Lower lobe of right lung (tissue), 2 donors: Measurements from ENCODE around the gene TBX4. TPM values are rescaled to one million over a fixed set of nuclear protein-coding genes. Genes with fewer than 3 reads are reported as not detected.

Experiments
- ATAC-seq, 2 donors: fragments of 200-7000 bp; cut with Tn5 transposase; one replicate each; pipeline ENCODE4 v1.9.1; 2020 to 2022; ENCODE audit warnings: mild to moderate bottlenecking in 2 of 2, moderate library complexity in 2 of 2
- DNase-seq: peaks from one replicate; pipeline ENCODE4 v3.0.0-alpha.2; 2020
- H3K27ac ChIP-seq: fragments of 200-600 bp; one replicate; pipeline ENCODE4 v1.8.0; 2022
- H3K27me3 ChIP-seq: fragments of 200-600 bp; one replicate; pipeline ENCODE4 v1.8.0; 2022; ENCODE audit warnings: low read depth
- H3K36me3 ChIP-seq: fragments of 200-600 bp; one replicate; pipeline ENCODE4 v1.8.0; 2022; ENCODE audit warnings: mild to moderate bottlenecking
- H3K4me1 ChIP-seq: fragments of 200-600 bp; one replicate; pipeline ENCODE4 v1.8.0; 2022
- H3K4me3 ChIP-seq: fragments of 200-600 bp; one replicate; pipeline ENCODE4 v1.8.0; 2022; ENCODE audit warnings: mild to moderate bottlenecking
- H3K9me3 ChIP-seq: fragments of 200-600 bp; one replicate; pipeline ENCODE4 v1.8.0; 2022
- CTCF ChIP-seq: fragments of 200-600 bp; IDR thresholded peaks from one replicate; pipeline ENCODE4 v1.8.0; 2022; ENCODE audit warnings: antibody characterized with exemption, mild to moderate bottlenecking
- intact Hi-C: fragments of 100-400 bp; cut with DNase I; formaldehyde crosslinking; loops from one replicate; pipeline ENCODE4 v1.11.0; 2022
- total RNA-seq: library from RNA; stranded (reverse); fragmentation: NEBNext Ultra II Directional; extraction: Animal tissue kit (Norgen Biotek cat#: 25700); gene quantifications from one replicate; pipeline ENCODE4 v1.2.1, GENCODE V29; 2021
- donor health status: DM: no; HTN: yes; CAD: no; lungs with severe emphysema.

The TBX4 gene
- total RNA-seq, 1 donor from 2014 or later, result 22.3 TPM

- no peaks in the 10 kb centered on the region for H3K27me3 ChIP-seq
- no peaks in the 10 kb centered on the region for H3K4me1 ChIP-seq
- H3K27ac ChIP-seq, result no peak overlapping the region
- TF ChIP-seq CTCF, result no peak
- no peaks in the 10 kb centered on the region for H3K9me3 ChIP-seq
- intact Hi-C loops, result no loop called here
- H3K36me3 ChIP-seq, result no peaks in the 10 kb centered on the region
- ATAC-seq, result no peak
- no peak overlapping the region for H3K4me3 ChIP-seq
- no peak for DNase-seq
Observed at GRCh38 chr17:61494325-61495160, 42.3 kb downstream of the TBX4 start.

GRCh38 chr17:61495161-61495857 lies 43.1 kb downstream of the TBX4 start:
- Histone ChIP-seq H3K36me3 (no peaks in the 10 kb centered on the region), H3K4me3 (no peak overlapping the region), H3K27ac (no peak overlapping the region), H3K27me3 (no peaks in the 10 kb centered on the region), H3K4me1 (no peaks in the 10 kb centered on the region), H3K9me3 (no peaks in the 10 kb centered on the region)
- TF ChIP-seq CTCF, result no peak
- ATAC-seq (no peak), DNase-seq (no peak)
- intact Hi-C loops, result no loop called here

- Histone ChIP-seq H3K4me3 (no peak overlapping the region), H3K9me3 (no peaks in the 10 kb centered on the region), H3K4me1 (no peaks in the 10 kb centered on the region), H3K27me3 (no peaks in the 10 kb centered on the region), H3K36me3 (no peaks in the 10 kb centered on the region), H3K27ac (no peak overlapping the region)
- DNase-seq (no peak), ATAC-seq (no peak)
- intact Hi-C loops, result no loop called here
- TF ChIP-seq CTCF, result no peak
Observed at GRCh38 chr17:61496174-61496956, 44.1 kb downstream of the TBX4 start.

GRCh38 chr17:61496957-61497653 lies 44.9 kb downstream of the TBX4 start:
- no peaks in the 10 kb centered on the region for H3K9me3 ChIP-seq
- no peaks in the 10 kb centered on the region for H3K4me1 ChIP-seq
- intact Hi-C loops, result no loop called here
- H3K4me3 ChIP-seq, result no peak overlapping the region
- no peaks in the 10 kb centered on the region for H3K36me3 ChIP-seq
- no peak for TF ChIP-seq CTCF
- DNase-seq (no peak), ATAC-seq (no peak)
- H3K27me3 ChIP-seq, result no peaks in the 10 kb centered on the region
- no peak overlapping the region for H3K27ac ChIP-seq
